C1 segment of cervical spinal cord (tissue), 14 donors: ENCODE measurements around the gene CACNA2D4.

Source experiments
- DNase-seq, 14 donors: peaks; one replicate each; lab custom pipeline; 2025; lab: John Stamatoyannopoulos, UW

CACNA2D4 gene

GRCh38 chr12:1886396-1887008, 31.9 kb downstream of the CACNA2D4 start:
- DNase-seq = no peak

- no peak for DNase-seq
These were observed 32.7 kb downstream of the CACNA2D4 start for GRCh38 chr12:1885599-1886245.

GRCh38 chr12:1885082-1885596, 33.3 kb downstream of the CACNA2D4 start:
- no peak for DNase-seq

GRCh38 chr12:1884651-1885050, 33.8 kb downstream of the CACNA2D4 start:
- no peak for DNase-seq

GRCh38 chr12:1883513-1883912, 34.9 kb downstream of the CACNA2D4 start:
- DNase-seq = no peak

GRCh38 chr12:1882850-1883470, 35.5 kb downstream of the CACNA2D4 start:
- no peak for DNase-seq

- no peak for DNase-seq
These were observed 36.0 kb downstream of the CACNA2D4 start for GRCh38 chr12:1882405-1882804.

GRCh38 chr12:1881936-1882335, 36.5 kb downstream of the CACNA2D4 start:
- DNase-seq = no peak

- no peak for DNase-seq
These were observed 37.2 kb downstream of the CACNA2D4 start for GRCh38 chr12:1881301-1881700.

GRCh38 chr12:1880876-1881275, 37.6 kb downstream of the CACNA2D4 start:
- no peak for DNase-seq

GRCh38 chr12:1880153-1880845, 38.2 kb downstream of the CACNA2D4 start:
- DNase-seq = no peak

- DNase-seq = no peak
These were observed 38.8 kb downstream of the CACNA2D4 start for GRCh38 chr12:1879633-1880032.

- no peak for DNase-seq
These were observed 39.8 kb downstream of the CACNA2D4 start for GRCh38 chr12:1878695-1879094.

- DNase-seq = no peak
These were observed 40.2 kb downstream of the CACNA2D4 start for GRCh38 chr12:1878214-1878613.

GRCh38 chr12:1877169-1877878, 41.1 kb downstream of the CACNA2D4 start:
- DNase-seq = no peak

GRCh38 chr12:1876086-1876485, 42.4 kb downstream of the CACNA2D4 start:
- DNase-seq = no peak

GRCh38 chr12:1875608-1876007, 42.8 kb downstream of the CACNA2D4 start:
- DNase-seq = no peak

- DNase-seq = no peak
These were observed 44.6 kb downstream of the CACNA2D4 start for GRCh38 chr12:1873531-1874510.

GRCh38 chr12:1872448-1872847, 46.0 kb downstream of the CACNA2D4 start:
- DNase-seq = no peak

- no peak for DNase-seq
These were observed 46.5 kb downstream of the CACNA2D4 start for GRCh38 chr12:1872001-1872400.
